SU-DHL-6 (cell line): ENCODE results near the gene COL18A1.

Source experiments
- H2AFZ ChIP-seq: fragments of 200-600 bp; sonication (generic); 2 replicates; pipeline ENCODE4 v1.6.1; 2014; ENCODE audit warnings: low read depth, mild to moderate bottlenecking, moderate library complexity, mixed read lengths, antibody characterized with exemption, low read length; ENCODE audit not compliant: severe bottlenecking
- H3F3A ChIP-seq: fragments of 200-600 bp; shearing (Covaris generic); 2 replicates; pipeline ENCODE4 v1.6.0; 2016; ENCODE audit warnings: antibody characterized with exemption, mild to moderate bottlenecking; ENCODE audit not compliant: insufficient read depth
- H3K27ac ChIP-seq: fragments of 200-600 bp; sonication (generic); 2 replicates; pipeline ENCODE4 v1.5.1; 2016; ENCODE audit warnings: low read depth, mild to moderate bottlenecking, low read length, moderate library complexity, mixed read lengths
- H3K27me3 ChIP-seq: fragments of 200-600 bp; sonication (generic), shearing (Covaris generic); 2 replicates; pipeline ENCODE4 v1.6.0; 2014; ENCODE audit warnings: mild to moderate bottlenecking, low read length
- H3K36me3 ChIP-seq: fragments of 200-600 bp; sonication (generic); 2 replicates; pipeline ENCODE4 v1.6.1; 2014; ENCODE audit warnings: mild to moderate bottlenecking, low read length, mixed read lengths
- H3K4me2 ChIP-seq: fragments of 300-600, 200-600 bp; shearing (Covaris generic), sonication (generic); 2 replicates; pipeline ENCODE4 v1.6.0; 2014; ENCODE audit warnings: low read length, low read depth, mild to moderate bottlenecking; ENCODE audit not compliant: poor library complexity, severe bottlenecking
- H3K4me3 ChIP-seq: fragments of 200-600 bp; sonication (generic); 2 replicates; pipeline ENCODE4 v1.5.1; 2014; ENCODE audit warnings: antibody characterized with exemption, low read length, mild to moderate bottlenecking, mixed read lengths; ENCODE audit not compliant: insufficient read depth, poor library complexity, severe bottlenecking
- H3K79me2 ChIP-seq: fragments of 200-600 bp; sonication (generic); 2 replicates; pipeline ENCODE4 v1.6.1; 2014; ENCODE audit warnings: mild to moderate bottlenecking, low read length, moderate library complexity; ENCODE audit not compliant: insufficient read depth
- H3K9ac ChIP-seq: fragments of 200-600 bp; sonication (generic); 2 replicates; pipeline ENCODE4 v1.7.0; 2014; ENCODE audit warnings: mild to moderate bottlenecking, low read length
- H3K9me2 ChIP-seq: fragments of 200-600 bp; sonication (generic); replicated peaks from 2 replicates; pipeline ENCODE4 v1.6.1; 2014; ENCODE audit warnings: low read length; ENCODE audit not compliant: insufficient read depth
- H3K9me3 ChIP-seq: fragments of 200-600 bp; sonication (generic); 2 replicates; pipeline ENCODE4 v1.6.1; 2014; ENCODE audit warnings: low read length, mixed read lengths; ENCODE audit not compliant: insufficient read depth
- H4K20me1 ChIP-seq: fragments of 200-600 bp; sonication (generic); 2 replicates; pipeline ENCODE4 v1.6.1; 2014; ENCODE audit warnings: low read depth, mild to moderate bottlenecking, antibody characterized with exemption, low read length, moderate library complexity, mixed read lengths
- CTCF ChIP-seq: fragments of 200-600 bp; sonication (generic); IDR thresholded peaks from one replicate; pipeline ENCODE4 v1.5.1; 2017; ENCODE audit warnings: antibody characterized with exemption, mild to moderate bottlenecking, low read length, moderate library complexity; ENCODE audit not compliant: insufficient read depth, poor library complexity, severe bottlenecking
- EZH2phosphoT487 ChIP-seq: fragments of 200-600 bp; sonication (generic), shearing (Covaris generic); conservative IDR thresholded peaks from 2 replicates; pipeline ENCODE4 v1.6.1; 2018; ENCODE audit warnings: mild to moderate bottlenecking, antibody characterized with exemption, low read length, moderate library complexity, mixed read lengths

COL18A1 gene

GRCh38 chr21:45451091-45451740 lies 46.3 kb downstream of the COL18A1 start:
- H3F3A ChIP-seq, result no peaks in the 10 kb centered on the region
- no peak for TF ChIP-seq CTCF
- TF ChIP-seq EZH2phosphoT487, result no peak
- H3K9ac ChIP-seq, result no peak overlapping the region
- H3K4me3 ChIP-seq, result no peak overlapping the region
- H3K9me2 ChIP-seq, result no peaks in the 10 kb centered on the region
- no peaks in the 10 kb centered on the region for H3K79me2 ChIP-seq
- H3K4me2 ChIP-seq, result no peak overlapping the region
- H4K20me1 ChIP-seq, result no peaks in the 10 kb centered on the region
- no peak overlapping the region for H3K27ac ChIP-seq
- peaks cover 5% of the 10 kb centered on the region; the same call in 1 of the 2 replicates for H3K9me3 ChIP-seq
- H3K27me3 ChIP-seq, result no peaks in the 10 kb centered on the region
- no peaks in the 10 kb centered on the region for H3K36me3 ChIP-seq
- no peak overlapping the region for H2AFZ ChIP-seq

GRCh38 chr21:45451771-45452182 lies 46.8 kb downstream of the COL18A1 start:
- Histone ChIP-seq H3K27me3 (no peaks in the 10 kb centered on the region), H3K27ac (no peak overlapping the region), H3K9me2 (no peaks in the 10 kb centered on the region), H4K20me1 (no peaks in the 10 kb centered on the region), H2AFZ (no peak overlapping the region), H3K79me2 (no peaks in the 10 kb centered on the region), H3F3A (no peaks in the 10 kb centered on the region), H3K4me3 (no peak overlapping the region), H3K9me3 (peaks cover 5% of the 10 kb centered on the region; the same call in 1 of the 2 replicates), H3K4me2 (no peak overlapping the region), H3K36me3 (no peaks in the 10 kb centered on the region), H3K9ac (no peak overlapping the region)
- TF ChIP-seq EZH2phosphoT487 (no peak), CTCF (no peak)

- Histone ChIP-seq H3K4me3 (no peak overlapping the region), H2AFZ (no peak overlapping the region), H3K9me2 (no peaks in the 10 kb centered on the region), H3K79me2 (no peaks in the 10 kb centered on the region), H4K20me1 (no peaks in the 10 kb centered on the region), H3K9me3 (peaks cover 5% of the 10 kb centered on the region; the same call in 1 of the 2 replicates), H3K4me2 (no peak overlapping the region), H3K27me3 (no peaks in the 10 kb centered on the region), H3F3A (no peaks in the 10 kb centered on the region), H3K36me3 (no peaks in the 10 kb centered on the region), H3K9ac (no peak overlapping the region), H3K27ac (no peak overlapping the region)
- TF ChIP-seq EZH2phosphoT487 (no peak), CTCF (no peak)
These were observed 47.8 kb downstream of the COL18A1 start for GRCh38 chr21:45452696-45453307.
